ENCODE measurements around the gene TCP1. TPM values are rescaled to one million over a fixed set of nuclear protein-coding genes. Genes with fewer than 3 reads are reported as not detected.

TCP1 gene
- total RNA-seq, 1 experiment from 2014 or later, result 340 TPM

DNA sequence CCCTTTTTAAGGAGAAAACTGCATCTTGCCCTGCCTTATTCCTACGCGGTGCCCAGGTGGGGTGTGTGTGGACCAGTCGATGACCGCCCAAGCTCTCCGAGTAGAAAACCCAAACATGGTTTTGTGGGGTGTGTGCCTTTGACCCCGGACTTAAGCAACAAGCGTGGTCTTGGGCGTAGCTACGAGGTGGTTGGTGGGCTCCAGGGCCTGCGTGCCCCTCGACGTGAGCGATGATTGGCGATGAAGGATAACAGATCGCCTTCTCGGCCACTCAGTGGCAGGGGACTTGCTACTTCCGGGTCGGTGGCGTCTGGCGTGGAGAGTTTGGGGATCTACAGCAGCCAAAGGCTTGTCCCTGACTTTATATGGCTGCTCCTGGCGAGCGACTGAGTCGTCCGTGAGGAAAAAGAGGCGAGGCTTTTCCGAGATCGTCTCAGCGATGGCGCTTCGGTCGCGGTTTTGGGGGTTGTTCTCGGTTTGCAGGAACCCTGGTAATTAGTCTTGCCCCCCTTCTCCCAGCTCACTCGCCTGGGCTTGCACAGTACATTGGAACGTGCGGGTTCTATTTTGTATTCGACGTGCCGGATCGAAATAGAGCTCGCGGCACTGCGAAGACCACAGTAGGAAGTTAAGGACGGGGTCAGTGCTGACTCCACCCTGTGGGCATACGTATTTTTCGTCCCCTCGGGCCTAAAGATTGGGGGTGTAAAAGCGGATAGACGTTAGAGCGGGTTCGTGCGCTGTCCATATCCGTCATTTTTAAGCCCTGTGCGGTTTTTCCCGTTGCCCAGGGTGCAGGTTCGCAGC lies 950 bp upstream of the TCP1 start, which contains the start of gene MRPL18:
MRPL18 (plus strand) TSS at position 319 of the 807 bp plus-strand sequence; CDS start at position 440, 121 bp downstream.
- BruUV-seq (replicated peaks), result TSS peak; percentile 65
- ChIA-PET CTCF (interaction anchor here (0.7 kb wide), 1 partner anchor 16 kb away, joined by 3 read pairs; no protein-coding TSS in a partner anchor), POLR2A (interaction anchor here (0.5 to 1.0 kb wide), 3 partner anchors 63 to 180 kb away, joined by 4 to 17 read pairs (median 4); partner anchors contain the start of gene WTAP)
- in situ Hi-C loops (cut with HindIII; ENCODE audit: low pct_unique_long_range_greater_than_20kb, low sequenced_read_pairs), result no loop called here
- ATAC-seq, result peak; percentile 93
- no peak for TF ChIP-seq CTCF (IDR thresholded peaks at IDR 0.05)
- TF ChIP-seq POLR2AphosphoS5 (IDR thresholded peaks at IDR 0.05; ENCODE audit: low read depth, low read length), result 0 out of 2 replicates have a peak, but pooled peaks have one; percentile 59
- no peaks in the 10 kb centered on the region for H3K27me3 ChIP-seq (ENCODE audit: control insufficient read depth, insufficient read depth, low read length)
- peak within 1 kb of the TSS; percentile 99 for H3K27ac ChIP-seq (ENCODE audit: low read length)
- peak within 1 kb of the TSS; percentile 98 to 99 for H3K4me3 ChIP-seq (ENCODE audit: low read depth in 2 of 2, low read length in 2 of 2)
- peaks cover 51% of the 10 kb centered on the region for H3K36me3 ChIP-seq (ENCODE audit: control insufficient read depth, insufficient read depth, low read length)
- peaks cover 28% of the 10 kb centered on the region; the same call in 1 of the 2 replicates for H3K4me1 ChIP-seq (ENCODE audit: control insufficient read depth, insufficient read depth, low read length)
- intact Hi-C loops (cut with micrococcal nuclease; ENCODE audit: unreplicated experiment), result no loop called here
- DNase-seq (ENCODE audit: low read depth, low spot score), result peak; percentile 85
- no peaks in the 10 kb centered on the region for H3K9me3 ChIP-seq (ENCODE audit: control insufficient read depth, insufficient read depth, low read depth, low read length)

DNA sequence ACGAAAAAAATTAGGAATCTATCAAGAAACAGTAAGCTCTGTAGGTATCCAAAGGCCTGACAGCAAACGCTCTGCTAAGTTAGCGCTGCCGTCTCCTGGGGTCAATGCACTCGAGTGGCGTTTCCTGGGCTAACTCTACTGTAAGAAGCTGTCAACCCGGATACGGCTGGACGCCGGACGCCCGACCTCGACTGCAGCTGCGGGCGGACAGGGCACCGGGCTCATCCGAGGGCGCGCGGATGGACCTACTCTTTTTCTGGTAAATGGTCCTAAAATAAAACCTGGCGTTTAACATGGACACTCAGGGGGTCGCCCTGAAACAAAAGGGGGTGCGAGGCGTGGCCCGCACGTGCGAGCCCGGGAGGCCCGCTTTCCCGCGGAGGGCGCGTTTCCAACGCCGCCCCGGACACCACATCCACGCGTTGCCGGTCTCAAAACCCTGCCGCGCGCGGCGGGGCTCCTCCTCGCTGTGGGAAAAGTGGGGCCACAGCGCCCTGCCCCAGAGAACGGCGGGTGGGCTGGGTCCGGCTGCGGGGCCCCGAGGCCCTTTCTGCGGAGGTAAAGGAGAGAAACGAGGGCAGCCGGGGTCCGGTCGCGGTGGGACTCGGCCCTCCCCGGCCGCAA lies 537 bp downstream of the TCP1 start:
- no TSS peak for BruUV-seq (replicated peaks)
- ATAC-seq (no peak; the same call in 1 of the 2 replicates), DNase-seq (ENCODE audit: low read depth, low spot score) (no peak)
- ChIA-PET CTCF (no interaction called here), POLR2A (interaction anchor here (0.6 to 0.7 kb wide), 2 partner anchors 19 to 26 kb away, joined by 3 to 6 read pairs; no protein-coding TSS in a partner anchor)
- intact Hi-C loops (cut with micrococcal nuclease; ENCODE audit: unreplicated experiment) (loop anchor here (5.0 kb wide), 1 partner anchor 97 kb away; the partner anchor contains the start of gene SOD2), in situ Hi-C loops (cut with HindIII; ENCODE audit: low pct_unique_long_range_greater_than_20kb, low sequenced_read_pairs) (no loop called here)
- Histone ChIP-seq H3K4me3 (ENCODE audit: low read depth in 2 of 2, low read length in 2 of 2) (peak overlapping the region; percentile 98 to 99), H3K36me3 (ENCODE audit: control insufficient read depth, insufficient read depth, low read length) (peaks cover 54% of the 10 kb centered on the region), H3K27ac (ENCODE audit: low read length) (peak overlapping the region; percentile 87), H3K4me1 (ENCODE audit: control insufficient read depth, insufficient read depth, low read length) (peaks cover 28% of the 10 kb centered on the region; the same call in 1 of the 2 replicates), H3K27me3 (ENCODE audit: control insufficient read depth, insufficient read depth, low read length) (no peaks in the 10 kb centered on the region), H3K9me3 (ENCODE audit: control insufficient read depth, insufficient read depth, low read depth, low read length) (no peaks in the 10 kb centered on the region)
- TF ChIP-seq REST (IDR thresholded peaks at IDR 0.05; ENCODE audit: insufficient read depth in 1 of 2, low read depth in 2 of 2, low read length in 1 of 2) (no peak), POLR2AphosphoS5 (IDR thresholded peaks at IDR 0.05; ENCODE audit: low read depth, low read length) (no peak), CTCF (IDR thresholded peaks at IDR 0.05) (no peak), TCF7L2 (IDR thresholded peaks at IDR 0.05; ENCODE audit: low read depth, low read length) (no peak), SIN3A (IDR thresholded peaks at IDR 0.05; ENCODE audit: borderline replicate concordance, insufficient read depth, low read depth, low read length) (peak; percentile 60; the same call in 1 of the 2 replicates)
